Smooth muscle cell (in vitro differentiated cells): ENCODE results near the gene MAGI1. TPM values are rescaled to one million over a fixed set of nuclear protein-coding genes. Genes with fewer than 3 reads are reported as not detected.
A peak's percentile ranks its signal among the peaks of the same experiment; 100 is the strongest.

Source experiments
- DNase-seq: peaks from one replicate; lab custom pipeline; 2025; ENCODE audit not compliant: unreplicated experiment; lab: John Stamatoyannopoulos, UW
- H2AFZ ChIP-seq: fragments of 200-600 bp; sonication (generic); 2 replicates; pipeline ENCODE4 v1.6.0; 2016; ENCODE audit warnings: antibody characterized with exemption, low read depth, mild to moderate bottlenecking
- H3F3A ChIP-seq: fragments of 200-600 bp; sonication (generic); 2 replicates; pipeline ENCODE4 v1.6.0; 2017; ENCODE audit warnings: antibody characterized with exemption, low read depth
- H3K27ac ChIP-seq: fragments of 200-600 bp; sonication (generic); 2 replicates; pipeline ENCODE4 v1.5.1; 2016; ENCODE audit warnings: low read depth, mild to moderate bottlenecking
- H3K27me3 ChIP-seq: fragments of 200-600 bp; sonication (generic); 2 replicates; pipeline ENCODE4 v1.6.1; 2016; ENCODE audit warnings: low read depth, mild to moderate bottlenecking
- H3K36me3 ChIP-seq: fragments of 200-600 bp; sonication (generic); 2 replicates; pipeline ENCODE4 v1.5.1; 2016; ENCODE audit warnings: low read depth
- H3K4me1 ChIP-seq: fragments of 200-600 bp; sonication (generic); 2 replicates; pipeline ENCODE4 v1.5.1; 2016; ENCODE audit warnings: low read depth
- H3K4me2 ChIP-seq: fragments of 200-600 bp; sonication (generic); 2 replicates; pipeline ENCODE4 v1.6.0; 2016; ENCODE audit warnings: mild to moderate bottlenecking
- H3K4me3 ChIP-seq: fragments of 200-600 bp; sonication (generic); 2 replicates; pipeline ENCODE4 v1.5.1; 2016; ENCODE audit warnings: mild to moderate bottlenecking
- H3K79me2 ChIP-seq: fragments of 200-600 bp; sonication (generic); 2 replicates; pipeline ENCODE4 v1.6.0; 2016; ENCODE audit warnings: low read depth, mild to moderate bottlenecking
- H3K9ac ChIP-seq: fragments of 200-600 bp; sonication (generic); 2 replicates; pipeline ENCODE4 v1.6.0; 2016; ENCODE audit warnings: low read depth
- H3K9me3 ChIP-seq: fragments of 200-600 bp; sonication (generic); replicated peaks from 2 replicates; pipeline ENCODE4 v1.5.1; 2016; ENCODE audit warnings: low read depth
- H4K20me1 ChIP-seq: fragments of 200-600 bp; sonication (generic); 2 replicates; pipeline ENCODE4 v1.6.0; 2016; ENCODE audit warnings: low read depth
- CTCF ChIP-seq: fragments of 200-600 bp; sonication (generic); IDR thresholded peaks from 2 replicates; pipeline ENCODE4 v1.5.1; 2017; ENCODE audit warnings: borderline replicate concordance, mild to moderate bottlenecking, antibody characterized with exemption; ENCODE audit not compliant: insufficient read depth, poor library complexity, severe bottlenecking
- WGBS: methylation state at CpG from one replicate; pipeline ENCODE4 v1.1.7; 2016; ENCODE audit warnings: low lambda C conversion rate; 5-methylcytosine and 5-hydroxymethylcytosine counted together
- polyA plus RNA-seq: library from polyadenylated mRNA; unstranded; fragments of >200 nt; fragmentation: Nextera tagmentation; extraction: Ambion mirVana; gene quantifications from 2 replicates; pipeline ENCODE4 v1.2.1, GENCODE V29; 2016
- total RNA-seq: library from RNA; depleted of rRNA; stranded (reverse); fragments of >200 nt; gene quantifications from 2 replicates; pipeline ENCODE4 v1.2.3, GENCODE V29; 2014

MAGI1 gene
- total and polyA plus RNA-seq, 2 experiments from 2014 or later, result 9.9 to 23.3 TPM

GRCh38 chr3:65762235-65762580 is 276.5 kb downstream of the MAGI1 start:
- H3K27me3 ChIP-seq, result no peaks in the 10 kb centered on the region
- peaks cover 32% of the 10 kb centered on the region for H3K4me1 ChIP-seq
- no peak overlapping the region for H3K9ac ChIP-seq
- H3K9me3 ChIP-seq, result no peaks in the 10 kb centered on the region
- H3K4me2 ChIP-seq, result no peak overlapping the region
- no peak overlapping the region for H3K4me3 ChIP-seq
- no peaks in the 10 kb centered on the region for H3K79me2 ChIP-seq
- no peak overlapping the region for H2AFZ ChIP-seq
- peaks cover 4% of the 10 kb centered on the region for H3F3A ChIP-seq
- H4K20me1 ChIP-seq, result peaks cover 74% of the 10 kb centered on the region
- H3K36me3 ChIP-seq, result no peaks in the 10 kb centered on the region
- no peak for TF ChIP-seq CTCF
- no peak overlapping the region for H3K27ac ChIP-seq
- 85% methylated on average over 4 of the region's 4 CpGs for WGBS
- no peak for DNase-seq

- Histone ChIP-seq H3K27me3 (no peaks in the 10 kb centered on the region), H3F3A (peaks cover 4% of the 10 kb centered on the region), H3K9me3 (no peaks in the 10 kb centered on the region), H3K36me3 (no peaks in the 10 kb centered on the region), H4K20me1 (peaks cover 74% of the 10 kb centered on the region), H2AFZ (no peak overlapping the region), H3K4me1 (peaks cover 32% of the 10 kb centered on the region), H3K79me2 (no peaks in the 10 kb centered on the region), H3K27ac (no peak overlapping the region), H3K4me3 (no peak overlapping the region), H3K4me2 (no peak overlapping the region), H3K9ac (no peak overlapping the region)
- TF ChIP-seq CTCF, result no peak
- 73% methylated on average over 9 of the region's 9 CpGs for WGBS
- DNase-seq, result no peak
These were observed 277.1 kb downstream of the MAGI1 start for GRCh38 chr3:65761446-65762234.

- Histone ChIP-seq H3K27ac (peak overlapping the region; percentile 61), H3K27me3 (no peaks in the 10 kb centered on the region), H3F3A (peaks cover 4% of the 10 kb centered on the region), H4K20me1 (peaks cover 78% of the 10 kb centered on the region), H3K9me3 (no peaks in the 10 kb centered on the region), H3K36me3 (no peaks in the 10 kb centered on the region), H3K79me2 (no peaks in the 10 kb centered on the region), H2AFZ (no peak overlapping the region), H3K4me1 (peaks cover 32% of the 10 kb centered on the region), H3K4me2 (peak overlapping the region; percentile 79), H3K4me3 (peak overlapping the region; percentile 34), H3K9ac (no peak overlapping the region)
- 50% methylated on average over 3 of the region's 3 CpGs for WGBS
- no peak for DNase-seq
- no peak for TF ChIP-seq CTCF
These were observed 279.7 kb downstream of the MAGI1 start for GRCh38 chr3:65758876-65759598.
